ENCODE data around the gene METTL24.

GRCh38 chr6:110367825-110368224, 9.7 kb upstream of the METTL24 start:
- TF ChIP-seq CTCF (IDR thresholded peaks at IDR 0.05 in 4 of 5, conservative IDR thresholded peaks at IDR 0.05 in 1 of 5) (no peak), POLR2A (IDR thresholded peaks at IDR 0.05) (no peak)
